AG20443 (cell line): Measurements from ENCODE around the gene SECISBP2.

ENCODE experiments used
- DNase-seq: peaks from one replicate; pipeline ENCODE4 v3.0.0; 2012; ENCODE audit warnings: low spot score, mixed read lengths

Gene SECISBP2

GRCh38 chr9:89405826-89406225, 87.5 kb downstream of the SECISBP2 start:
- DNase-seq = no peak

- DNase-seq = no peak
Observed at GRCh38 chr9:89407070-89407469, 88.8 kb downstream of the SECISBP2 start.

- no peak for DNase-seq
Observed at GRCh38 chr9:89408628-89409101, 90.4 kb downstream of the SECISBP2 start.
